Measurements from ENCODE around the gene VAMP4.

GRCh38 chr1:171751221-171751620, 9.4 kb upstream of the VAMP4 start:
- TF ChIP-seq, protein P1, sequence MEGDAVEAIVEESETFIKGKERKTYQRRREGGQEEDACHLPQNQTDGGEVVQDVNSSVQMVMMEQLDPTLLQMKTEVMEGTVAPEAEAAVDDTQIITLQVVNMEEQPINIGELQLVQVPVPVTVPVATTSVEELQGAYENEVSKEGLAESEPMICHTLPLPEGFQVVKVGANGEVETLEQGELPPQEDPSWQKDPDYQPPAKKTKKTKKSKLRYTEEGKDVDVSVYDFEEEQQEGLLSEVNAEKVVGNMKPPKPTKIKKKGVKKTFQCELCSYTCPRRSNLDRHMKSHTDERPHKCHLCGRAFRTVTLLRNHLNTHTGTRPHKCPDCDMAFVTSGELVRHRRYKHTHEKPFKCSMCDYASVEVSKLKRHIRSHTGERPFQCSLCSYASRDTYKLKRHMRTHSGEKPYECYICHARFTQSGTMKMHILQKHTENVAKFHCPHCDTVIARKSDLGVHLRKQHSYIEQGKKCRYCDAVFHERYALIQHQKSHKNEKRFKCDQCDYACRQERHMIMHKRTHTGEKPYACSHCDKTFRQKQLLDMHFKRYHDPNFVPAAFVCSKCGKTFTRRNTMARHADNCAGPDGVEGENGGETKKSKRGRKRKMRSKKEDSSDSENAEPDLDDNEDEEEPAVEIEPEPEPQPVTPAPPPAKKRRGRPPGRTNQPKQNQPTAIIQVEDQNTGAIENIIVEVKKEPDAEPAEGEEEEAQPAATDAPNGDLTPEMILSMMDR (IDR thresholded peaks at IDR 0.05; ENCODE audit: insufficient read depth, low read depth, low read length) = no peak
- TF ChIP-seq EZH2 (IDR thresholded peaks at IDR 0.05; ENCODE audit: insufficient read depth, low read length) = no peak
